Glutamatergic neuron (in vitro differentiated cells): ENCODE measurements around the gene RNF10. TPM values are rescaled to one million over a fixed set of nuclear protein-coding genes. Genes with fewer than 3 reads are reported as not detected.

Experiments used
- DNase-seq: peaks from one replicate; pipeline ENCODE4 v3.0.0; 2022
- H3K27ac Mint-ChIP-seq: one replicate; pipeline ENCODE4 v1.8.0; 2020; ENCODE audit warnings: mild to moderate bottlenecking, mixed read lengths, inconsistent platforms; ENCODE audit not compliant: unreplicated experiment
- H3K27me3 Mint-ChIP-seq: one replicate; pipeline ENCODE4 v1.8.0; 2020; ENCODE audit warnings: mild to moderate bottlenecking, moderate library complexity, mixed read lengths, inconsistent platforms; ENCODE audit not compliant: unreplicated experiment
- H3K36me3 Mint-ChIP-seq: one replicate; pipeline ENCODE4 v1.8.0; 2020; ENCODE audit warnings: mild to moderate bottlenecking, mixed read lengths, inconsistent platforms; ENCODE audit not compliant: unreplicated experiment
- H3K4me1 Mint-ChIP-seq: one replicate; pipeline ENCODE4 v1.8.0; 2020; ENCODE audit warnings: mild to moderate bottlenecking, low read depth, mixed read lengths, inconsistent platforms; ENCODE audit not compliant: unreplicated experiment
- H3K4me3 Mint-ChIP-seq: one replicate; pipeline ENCODE4 v1.8.0; 2020; ENCODE audit warnings: mild to moderate bottlenecking, mixed read lengths, inconsistent platforms; ENCODE audit not compliant: unreplicated experiment
- H3K9me3 Mint-ChIP-seq: one replicate; pipeline ENCODE4 v1.8.0; 2020; ENCODE audit warnings: mild to moderate bottlenecking, moderate library complexity, mixed read lengths, inconsistent platforms; ENCODE audit not compliant: unreplicated experiment
- CTCF ChIP-seq: fragments of 200-600 bp; sonication (generic); IDR thresholded peaks from one replicate; pipeline ENCODE4 v1.5.0; 2021; ENCODE audit not compliant: partially characterized antibody, unreplicated experiment
- total RNA-seq: library from RNA; stranded (reverse); fragmentation: NEBNext Ultra II Directional; extraction: Animal tissue kit (Norgen Biotek cat#: 25700); gene quantifications from one replicate; pipeline ENCODE4 v1.2.1, GENCODE V29; 2021; ENCODE audit not compliant: unreplicated experiment

Gene RNF10
- total RNA-seq, 1 donor from 2014 or later = 188 TPM

GRCh38 chr12:120588948-120589930 lies 55.1 kb downstream of the RNF10 start:
- Mint-ChIP-seq H3K27ac (no peak overlapping the region), H3K27me3 (peaks cover under 1% of the 10 kb centered on the region), H3K4me1 (no peaks in the 10 kb centered on the region), H3K4me3 (no peak overlapping the region), H3K9me3 (no peaks in the 10 kb centered on the region), H3K36me3 (no peaks in the 10 kb centered on the region)
- DNase-seq = no peak
- TF ChIP-seq CTCF = no peak

- Mint-ChIP-seq H3K4me3 (no peak overlapping the region), H3K27ac (no peak overlapping the region), H3K4me1 (no peaks in the 10 kb centered on the region), H3K36me3 (no peaks in the 10 kb centered on the region), H3K27me3 (no peaks in the 10 kb centered on the region), H3K9me3 (no peaks in the 10 kb centered on the region)
- TF ChIP-seq CTCF = no peak
- DNase-seq = no peak
Observed at GRCh38 chr12:120590741-120591407, 56.7 kb downstream of the RNF10 start.

GRCh38 chr12:120592121-120593049 lies 58.2 kb downstream of the RNF10 start:
- Mint-ChIP-seq H3K27ac (no peak overlapping the region), H3K4me1 (no peaks in the 10 kb centered on the region), H3K36me3 (no peaks in the 10 kb centered on the region), H3K9me3 (no peaks in the 10 kb centered on the region), H3K27me3 (no peaks in the 10 kb centered on the region), H3K4me3 (no peak overlapping the region)
- DNase-seq = no peak
- no peak for TF ChIP-seq CTCF

- H3K36me3 Mint-ChIP-seq = no peaks in the 10 kb centered on the region
- peaks cover 10% of the 10 kb centered on the region for H3K4me1 Mint-ChIP-seq
- peaks cover 4% of the 10 kb centered on the region for H3K9me3 Mint-ChIP-seq
- H3K27me3 Mint-ChIP-seq = peaks cover 2% of the 10 kb centered on the region
- no peak for DNase-seq
- no peak overlapping the region for H3K4me3 Mint-ChIP-seq
- no peak overlapping the region for H3K27ac Mint-ChIP-seq
- TF ChIP-seq CTCF = no peak
Observed at GRCh38 chr12:120596901-120597300, 62.7 kb downstream of the RNF10 start.
